ENCODE data around the gene ARL4D. TPM values are rescaled to one million over a fixed set of nuclear protein-coding genes. Genes with fewer than 3 reads are reported as not detected.

Gene ARL4D
- total RNA-seq, 1 experiment from 2014 or later: 19.9 TPM

DNA sequence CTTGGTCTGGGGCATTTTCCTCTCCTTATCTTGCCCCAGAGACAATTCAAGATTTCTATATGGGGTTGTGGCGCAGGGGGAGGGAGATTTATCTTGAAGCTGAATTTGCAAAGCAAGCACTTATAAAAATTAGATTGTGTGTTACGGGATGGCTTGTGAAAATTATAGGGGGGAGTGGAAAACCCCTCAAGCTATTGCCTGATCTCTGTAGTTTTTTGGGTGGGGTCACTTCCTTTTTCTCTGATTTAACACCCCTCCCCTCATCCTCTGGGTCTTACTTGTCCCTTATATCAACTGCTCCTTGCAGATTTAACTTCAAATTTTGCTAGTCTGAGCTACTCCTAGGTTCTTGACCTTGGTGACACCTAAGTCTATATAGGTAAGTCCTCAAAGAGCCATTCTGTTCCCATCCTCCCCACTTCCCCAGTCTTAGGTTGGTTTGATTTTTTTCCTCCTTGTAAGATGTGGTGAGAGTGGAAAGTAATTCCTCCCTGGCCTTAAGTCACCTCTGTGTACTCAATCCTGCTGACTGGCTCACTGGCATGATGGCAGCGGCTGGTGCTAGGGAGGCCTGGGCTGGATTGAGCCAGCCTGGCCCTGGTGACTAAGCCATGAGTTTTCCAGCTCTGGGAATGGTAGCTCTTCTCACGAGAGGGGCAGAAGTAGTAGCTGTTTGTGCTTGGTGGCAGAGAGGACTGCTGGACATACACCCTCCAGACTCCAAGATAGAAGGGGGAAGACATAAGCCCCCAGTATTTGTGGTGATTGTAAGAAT, 2.3 kb downstream of the ARL4D start:
- no TSS peak for BruUV-seq (replicated peaks)
- peaks cover 11% of the 10 kb centered on the region for H3K4me1 Mint-ChIP-seq (ENCODE audit: low read depth, unreplicated experiment)
- Histone ChIP-seq H3K27me3 (replicated peaks; ENCODE audit: control insufficient read depth, insufficient read depth, low read length) (no peaks in the 10 kb centered on the region), H3K4me3 (ENCODE audit: low read depth, low read length) (no peak overlapping the region), H3K4me1 (peaks cover 14% of the 10 kb centered on the region; the same call in 1 of the 2 replicates), H3K9me3 (no peaks in the 10 kb centered on the region), H3K36me3 (ENCODE audit: control insufficient read depth, insufficient read depth, low read length) (0 out of 2 replicates have a peak, but pooled peaks cover 1% of the 10 kb centered on the region)
- peak overlapping the region; percentile 91 for H3K4me3 Mint-ChIP-seq (ENCODE audit: unreplicated experiment)
- TF ChIP-seq, protein P1, sequence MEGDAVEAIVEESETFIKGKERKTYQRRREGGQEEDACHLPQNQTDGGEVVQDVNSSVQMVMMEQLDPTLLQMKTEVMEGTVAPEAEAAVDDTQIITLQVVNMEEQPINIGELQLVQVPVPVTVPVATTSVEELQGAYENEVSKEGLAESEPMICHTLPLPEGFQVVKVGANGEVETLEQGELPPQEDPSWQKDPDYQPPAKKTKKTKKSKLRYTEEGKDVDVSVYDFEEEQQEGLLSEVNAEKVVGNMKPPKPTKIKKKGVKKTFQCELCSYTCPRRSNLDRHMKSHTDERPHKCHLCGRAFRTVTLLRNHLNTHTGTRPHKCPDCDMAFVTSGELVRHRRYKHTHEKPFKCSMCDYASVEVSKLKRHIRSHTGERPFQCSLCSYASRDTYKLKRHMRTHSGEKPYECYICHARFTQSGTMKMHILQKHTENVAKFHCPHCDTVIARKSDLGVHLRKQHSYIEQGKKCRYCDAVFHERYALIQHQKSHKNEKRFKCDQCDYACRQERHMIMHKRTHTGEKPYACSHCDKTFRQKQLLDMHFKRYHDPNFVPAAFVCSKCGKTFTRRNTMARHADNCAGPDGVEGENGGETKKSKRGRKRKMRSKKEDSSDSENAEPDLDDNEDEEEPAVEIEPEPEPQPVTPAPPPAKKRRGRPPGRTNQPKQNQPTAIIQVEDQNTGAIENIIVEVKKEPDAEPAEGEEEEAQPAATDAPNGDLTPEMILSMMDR (IDR thresholded peaks at IDR 0.05; ENCODE audit: insufficient read depth in 1 of 2, low read depth in 1 of 2, low read length in 1 of 2, severe bottlenecking in 1 of 2, unreplicated experiment in 1 of 2): no peak
- intact Hi-C loops (cut with micrococcal nuclease; ENCODE audit: unreplicated experiment): no loop called here
- POLR2A ChIA-PET: interaction anchor here (0.5 kb wide), 1 partner anchor 645 kb away, joined by 4 read pairs; no protein-coding TSS in a partner anchor
- peaks cover 28% of the 10 kb centered on the region for H3K36me3 Mint-ChIP-seq (ENCODE audit: insufficient read depth, unreplicated experiment)
- DNase-seq: no peak
- H3K27ac Mint-ChIP-seq (ENCODE audit: unreplicated experiment): peak overlapping the region; percentile 34
- H3K9me3 Mint-ChIP-seq (ENCODE audit: unreplicated experiment): no peaks in the 10 kb centered on the region
- no peaks in the 10 kb centered on the region for H3K27me3 Mint-ChIP-seq (ENCODE audit: insufficient read depth, unreplicated experiment)
- CTCF ChIA-PET: interaction anchor here (12.1 kb wide), 1 partner anchor 82 kb away, joined by 211 read pairs; the partner anchor contains the start of gene DHX8

DNA sequence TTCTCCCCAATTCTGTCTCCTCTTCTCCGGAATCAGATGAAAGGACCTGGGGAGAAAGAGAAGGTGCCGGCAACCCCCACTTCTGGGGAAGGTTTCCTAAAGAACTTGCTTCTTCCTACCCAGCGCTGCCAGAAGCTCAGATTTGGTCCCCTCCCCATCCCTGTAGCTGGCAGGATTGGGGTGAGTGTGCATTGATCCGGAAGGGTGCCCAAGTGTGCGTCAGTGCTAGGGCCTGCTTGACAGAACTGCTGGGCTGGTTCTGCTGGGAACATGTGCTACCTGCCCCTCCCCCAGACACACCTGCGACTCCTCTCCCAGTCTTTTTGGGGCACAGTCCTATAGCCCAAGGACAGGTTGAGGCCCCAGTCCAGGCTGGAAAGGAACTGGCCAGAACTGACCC, 3.3 kb downstream of the ARL4D start:
- DNase-seq: no peak
- Histone ChIP-seq H3K9me3 (no peaks in the 10 kb centered on the region), H3K27me3 (replicated peaks; ENCODE audit: control insufficient read depth, insufficient read depth, low read length) (no peaks in the 10 kb centered on the region), H3K36me3 (ENCODE audit: control insufficient read depth, insufficient read depth, low read length) (0 out of 2 replicates have a peak, but pooled peaks cover 1% of the 10 kb centered on the region), H3K4me1 (peaks cover 14% of the 10 kb centered on the region; the same call in 1 of the 2 replicates), H3K4me3 (ENCODE audit: low read depth, low read length) (no peak overlapping the region)
- peaks cover 11% of the 10 kb centered on the region for H3K4me1 Mint-ChIP-seq (ENCODE audit: low read depth, unreplicated experiment)
- no peaks in the 10 kb centered on the region for H3K27me3 Mint-ChIP-seq (ENCODE audit: insufficient read depth, unreplicated experiment)
- POLR2A ChIA-PET: no interaction called here
- no peak overlapping the region for H3K27ac Mint-ChIP-seq (ENCODE audit: unreplicated experiment)
- no peak overlapping the region for H3K4me3 Mint-ChIP-seq (ENCODE audit: unreplicated experiment)
- no TSS peak for BruUV-seq (replicated peaks)
- TF ChIP-seq, protein P1 (IDR thresholded peaks at IDR 0.05; ENCODE audit: insufficient read depth in 1 of 2, low read depth in 1 of 2, low read length in 1 of 2, severe bottlenecking in 1 of 2, unreplicated experiment in 1 of 2): no peak
- peaks cover 28% of the 10 kb centered on the region for H3K36me3 Mint-ChIP-seq (ENCODE audit: insufficient read depth, unreplicated experiment)
- CTCF ChIA-PET: interaction anchor here (2.1 to 2.2 kb wide), 2 partner anchors 8 to 82 kb away, joined by 6 to 13 read pairs; partner anchors contain the start of gene DHX8
- intact Hi-C loops (cut with micrococcal nuclease; ENCODE audit: unreplicated experiment): no loop called here
- no peaks in the 10 kb centered on the region for H3K9me3 Mint-ChIP-seq (ENCODE audit: unreplicated experiment)

DNA sequence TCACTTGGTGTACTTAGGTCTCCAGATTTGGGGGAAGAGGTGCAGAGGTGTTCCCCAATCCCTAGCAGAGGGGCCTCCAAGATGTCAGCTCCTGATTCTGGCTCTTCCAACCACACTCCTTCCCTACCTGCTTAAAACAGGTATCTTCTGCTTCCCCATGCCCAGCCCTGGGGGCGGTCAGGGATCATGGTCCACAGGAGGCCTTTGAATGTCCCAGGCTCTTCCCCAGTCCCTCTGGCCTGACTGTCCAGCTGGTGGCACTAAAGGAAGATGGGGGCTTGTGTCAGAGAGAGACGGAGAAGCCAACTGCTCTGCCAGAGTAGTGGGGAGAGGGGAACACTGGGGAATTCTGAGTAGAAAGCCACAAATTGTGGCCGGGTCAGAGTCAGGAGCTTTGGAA, 3.8 kb downstream of the ARL4D start:
- H3K27me3 Mint-ChIP-seq (ENCODE audit: insufficient read depth, unreplicated experiment): no peaks in the 10 kb centered on the region
- H3K9me3 Mint-ChIP-seq (ENCODE audit: unreplicated experiment): no peaks in the 10 kb centered on the region
- Histone ChIP-seq H3K9me3 (no peaks in the 10 kb centered on the region), H3K4me3 (ENCODE audit: low read depth, low read length) (no peak overlapping the region), H3K36me3 (ENCODE audit: control insufficient read depth, insufficient read depth, low read length) (0 out of 2 replicates have a peak, but pooled peaks cover 1% of the 10 kb centered on the region), H3K4me1 (peaks cover 18% of the 10 kb centered on the region), H3K27me3 (replicated peaks; ENCODE audit: control insufficient read depth, insufficient read depth, low read length) (no peaks in the 10 kb centered on the region)
- H3K36me3 Mint-ChIP-seq (ENCODE audit: insufficient read depth, unreplicated experiment): peaks cover 31% of the 10 kb centered on the region
- TF ChIP-seq, protein P1 (IDR thresholded peaks at IDR 0.05; ENCODE audit: insufficient read depth in 1 of 2, low read depth in 1 of 2, low read length in 1 of 2, severe bottlenecking in 1 of 2, unreplicated experiment in 1 of 2): no peak
- BruUV-seq (replicated peaks): no TSS peak
- H3K4me1 Mint-ChIP-seq (ENCODE audit: low read depth, unreplicated experiment): peaks cover 14% of the 10 kb centered on the region
- H3K27ac Mint-ChIP-seq (ENCODE audit: unreplicated experiment): no peak overlapping the region
- no peak for DNase-seq
- ChIA-PET POLR2A (interaction anchor here (1.0 kb wide), 1 partner anchor 35 kb away, joined by 3 read pairs; no protein-coding TSS in a partner anchor), CTCF (interaction anchor here (2.1 to 2.2 kb wide), 2 partner anchors 9 to 81 kb away, joined by 6 to 13 read pairs; partner anchors contain the start of gene DHX8)
- intact Hi-C loops (cut with micrococcal nuclease; ENCODE audit: unreplicated experiment): no loop called here
- H3K4me3 Mint-ChIP-seq (ENCODE audit: unreplicated experiment): no peak overlapping the region

All from Caco-2 (cell line).